Kidney (tissue), 14 donors: ENCODE data around the gene USP14. TPM values are rescaled to one million over a fixed set of nuclear protein-coding genes. Genes with fewer than 3 reads are reported as not detected.

Source experiments
- DNase-seq, 5 donors: peaks; one replicate each; pipeline ENCODE4 v3.0.0-alpha.2; 2013 to 2020
- FAIRE-seq: peaks from 2 replicates; lab custom pipeline; 2012; peaks lifted over from hg19 to GRCh38; lab: Jason Lieb, UNC
- H3K27ac ChIP-seq, 2 donors: one replicate each; pipeline ENCODE4 v1.7.0; 2013; ENCODE audit warnings: low read depth in 2 of 2, low read length in 2 of 2, inconsistent platforms in 1 of 2
- H3K27me3 ChIP-seq: one replicate; pipeline ENCODE4 v1.7.1; 2013; ENCODE audit warnings: low read length, inconsistent platforms; ENCODE audit not compliant: control insufficient read depth, insufficient read depth
- H3K36me3 ChIP-seq, 3 donors: one replicate each; pipeline versions ENCODE4 v1.7.0 to v1.7.1; 2013; ENCODE audit warnings: low read length in 3 of 3, control low read depth in 1 of 3, inconsistent platforms in 1 of 3; ENCODE audit not compliant: insufficient read depth in 3 of 3, control insufficient read depth in 2 of 3
- H3K4me1 ChIP-seq, 3 donors: one replicate each; pipeline versions ENCODE4 v1.7.0 to v1.7.1; 2013; ENCODE audit warnings: low read length in 3 of 3, inconsistent platforms in 1 of 3, low read depth in 1 of 3; ENCODE audit not compliant: control insufficient read depth in 2 of 3, insufficient read depth in 2 of 3
- H3K4me3 ChIP-seq, 3 donors: one replicate each; pipeline versions ENCODE4 v1.7.0 to v1.8.1; 2013; ENCODE audit warnings: low read length in 3 of 3, control low read depth in 1 of 3, inconsistent platforms in 1 of 3
- H3K9ac ChIP-seq, 3 donors: one replicate each; pipeline versions ENCODE4 v1.7.0 to v1.7.1; 2013; ENCODE audit warnings: low read length in 3 of 3, control low read depth in 1 of 3, inconsistent platforms in 1 of 3
- H3K9me3 ChIP-seq, 3 donors: one replicate each; pipeline versions ENCODE4 v1.7.0 to v1.7.1; 2013; ENCODE audit warnings: low read length in 3 of 3, control low read depth in 1 of 3, inconsistent platforms in 1 of 3; ENCODE audit not compliant: control insufficient read depth in 2 of 3, insufficient read depth in 1 of 3
- intact Hi-C: fragments of 100-400 bp; cut with DNase I; formaldehyde crosslinking; loops from one replicate; pipeline ENCODE4 v1.11.1; 2022
- polyA plus RNA-seq: library from polyadenylated mRNA; stranded (reverse); fragments of 350-450 nt; fragmentation: Illumina TruSeq; extraction: RNeasy Lipid Tissue Mini Kit (QIAGEN cat#74804); gene quantifications from one replicate; pipeline ENCODE4 v1.2.3, GENCODE V29; 2014; ENCODE audit warnings: low read depth, low replicate concordance; ENCODE audit not compliant: insufficient read depth
- total RNA-seq: library from RNA; stranded (reverse); fragmentation: NEBNext Ultra II Directional; extraction: Animal tissue kit (Norgen Biotek cat#: 25700); gene quantifications from one replicate; pipeline ENCODE4 v1.2.1, GENCODE V29; 2021
- TF ChIP-seq, protein P1 (sequence below): IDR thresholded peaks from 3 replicates; pipeline ENCODE4 v1.5.1; 2012; ENCODE audit warnings: mild to moderate bottlenecking, moderate library complexity, borderline replicate concordance; ENCODE audit not compliant: insufficient read depth; ENCODE audit errors: extremely low read depth
- donor health status: control.
- donor health status: control.
- donor health status: control.
- donor health status: control.
- donor health status: control.
- donor health status: DM: yes; HTN: yes; CAD: no.
- donor health status: Normal renal cell carcinoma (clear cell type).

USP14 gene
- total and polyA plus RNA-seq, 2 donors from 2014 or later = 27.1 to 41.9 TPM

DNA sequence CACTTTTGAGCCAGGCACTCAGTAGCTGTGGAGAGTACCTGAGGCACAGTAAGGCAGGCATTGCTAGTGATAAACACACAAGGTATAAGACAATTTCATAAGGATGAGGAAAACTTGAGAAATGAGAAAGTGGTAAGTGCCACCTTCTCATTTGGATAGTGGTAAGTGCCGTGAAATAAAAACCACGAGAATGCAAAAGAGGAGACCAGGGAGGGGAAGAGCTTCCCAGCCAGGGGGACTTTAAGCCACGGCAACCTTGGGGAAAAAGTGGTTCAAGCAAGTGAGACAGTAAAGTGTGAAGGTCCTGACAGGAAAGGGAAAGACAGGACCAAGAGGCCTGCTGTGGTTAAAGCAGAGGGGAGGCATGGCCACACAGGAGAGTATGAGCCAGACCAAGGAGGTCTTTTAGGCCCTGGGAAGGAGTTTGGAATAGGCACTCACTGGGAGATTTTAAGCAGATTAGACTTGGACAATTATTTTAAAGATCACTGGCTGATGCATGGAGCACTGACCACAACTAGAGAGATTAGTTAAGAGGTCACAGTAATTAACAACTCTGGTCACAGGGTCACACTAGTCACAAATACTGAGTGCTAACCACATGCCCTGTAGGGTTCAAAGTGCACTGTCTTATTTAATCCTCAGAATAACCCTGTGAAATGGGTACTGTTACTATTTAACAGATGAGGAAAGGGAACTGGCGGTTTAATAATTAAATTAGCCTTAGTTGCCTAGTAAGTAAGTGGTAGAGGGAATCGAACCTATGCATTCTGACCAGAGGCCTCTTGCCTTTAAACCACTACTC, 59.4 kb downstream of the USP14 start:
- intact Hi-C loops = no loop called here
- TF ChIP-seq, protein P1, sequence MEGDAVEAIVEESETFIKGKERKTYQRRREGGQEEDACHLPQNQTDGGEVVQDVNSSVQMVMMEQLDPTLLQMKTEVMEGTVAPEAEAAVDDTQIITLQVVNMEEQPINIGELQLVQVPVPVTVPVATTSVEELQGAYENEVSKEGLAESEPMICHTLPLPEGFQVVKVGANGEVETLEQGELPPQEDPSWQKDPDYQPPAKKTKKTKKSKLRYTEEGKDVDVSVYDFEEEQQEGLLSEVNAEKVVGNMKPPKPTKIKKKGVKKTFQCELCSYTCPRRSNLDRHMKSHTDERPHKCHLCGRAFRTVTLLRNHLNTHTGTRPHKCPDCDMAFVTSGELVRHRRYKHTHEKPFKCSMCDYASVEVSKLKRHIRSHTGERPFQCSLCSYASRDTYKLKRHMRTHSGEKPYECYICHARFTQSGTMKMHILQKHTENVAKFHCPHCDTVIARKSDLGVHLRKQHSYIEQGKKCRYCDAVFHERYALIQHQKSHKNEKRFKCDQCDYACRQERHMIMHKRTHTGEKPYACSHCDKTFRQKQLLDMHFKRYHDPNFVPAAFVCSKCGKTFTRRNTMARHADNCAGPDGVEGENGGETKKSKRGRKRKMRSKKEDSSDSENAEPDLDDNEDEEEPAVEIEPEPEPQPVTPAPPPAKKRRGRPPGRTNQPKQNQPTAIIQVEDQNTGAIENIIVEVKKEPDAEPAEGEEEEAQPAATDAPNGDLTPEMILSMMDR = no peak
- H3K9ac ChIP-seq = no peak overlapping the region
- H3K36me3 ChIP-seq = peaks cover 16 to 26% (median 19%) of the 10 kb centered on the region in 3 donors
- no peaks in the 10 kb centered on the region for H3K9me3 ChIP-seq
- H3K4me1 ChIP-seq = peaks cover 0 to 2% (median 0%) of the 10 kb centered on the region in 3 donors
- H3K4me3 ChIP-seq = no peak overlapping the region
- DNase-seq = peak in 1 of 5 donors; percentile 4
- H3K27me3 ChIP-seq = no peaks in the 10 kb centered on the region
- no peak for FAIRE-seq
- H3K27ac ChIP-seq = peak overlapping the region in 1 of 2 donors; percentile 54

DNA sequence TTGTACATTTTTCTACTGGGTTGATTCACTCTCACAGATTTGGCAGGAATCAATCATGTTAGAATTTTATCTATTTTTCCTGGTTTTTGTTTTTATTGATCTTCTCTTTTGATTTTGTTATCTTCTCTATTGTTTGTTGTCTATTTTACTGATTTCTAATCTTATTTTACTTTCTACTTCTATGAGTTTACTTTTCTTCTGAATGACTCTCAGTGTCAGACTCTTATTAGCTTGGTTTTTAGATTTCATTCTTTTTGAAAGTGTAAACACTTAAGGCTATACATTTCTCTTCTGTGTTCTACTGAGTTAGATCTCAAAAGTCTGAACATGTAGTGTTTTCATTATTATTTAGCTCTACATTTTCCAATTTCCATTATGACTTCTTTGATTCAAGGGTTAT, 62.4 kb downstream of the USP14 start:
- Histone ChIP-seq H3K27me3 (no peaks in the 10 kb centered on the region), H3K9ac (no peak overlapping the region), H3K4me1 (peaks cover 0 to 2% (median 0%) of the 10 kb centered on the region in 3 donors), H3K27ac (no peak overlapping the region), H3K4me3 (no peak overlapping the region), H3K9me3 (no peaks in the 10 kb centered on the region), H3K36me3 (peaks cover 3 to 18% (median 16%) of the 10 kb centered on the region in 3 donors)
- FAIRE-seq (no peak), DNase-seq (no peak)
- intact Hi-C loops = no loop called here
- TF ChIP-seq, protein P1 = no peak

DNA sequence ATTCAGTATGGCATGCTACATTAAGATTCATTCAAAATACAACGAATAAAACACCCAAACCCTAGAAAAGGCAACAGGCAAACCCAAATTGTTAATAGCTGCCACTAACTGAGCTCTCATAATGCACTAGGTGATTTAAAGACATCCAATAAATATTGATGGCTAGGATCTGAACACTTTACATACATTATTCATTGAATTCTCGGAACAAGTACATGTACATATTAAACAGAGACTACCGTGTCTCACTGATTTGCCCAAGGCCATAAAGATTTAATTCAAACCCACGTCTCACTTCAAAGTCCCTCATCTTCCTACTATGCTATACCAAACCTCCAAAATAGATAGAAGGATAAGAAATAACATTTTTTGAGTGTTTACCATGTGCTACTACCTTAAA, 67.4 kb downstream of the USP14 start:
- intact Hi-C loops = no loop called here
- no peaks in the 10 kb centered on the region for H3K4me1 ChIP-seq
- peaks cover 0 to 7% (median 4%) of the 10 kb centered on the region in 3 donors for H3K36me3 ChIP-seq
- FAIRE-seq (no peak), DNase-seq (no peak)
- no peaks in the 10 kb centered on the region for H3K27me3 ChIP-seq
- H3K9me3 ChIP-seq = no peaks in the 10 kb centered on the region
- no peak overlapping the region for H3K4me3 ChIP-seq
- H3K9ac ChIP-seq = no peak overlapping the region
- H3K27ac ChIP-seq = no peak overlapping the region
- TF ChIP-seq, protein P1 = no peak
